ENCODE results near the gene HOXB7.

HOXB7 gene

GRCh38 chr17:48610282-48611211 lies at the start of gene HOXB7:
Gene HOXB7, minus strand, starts transcription at chr17:48611017. Its CDS starts 99 bp downstream, at chr17:48610918.
- Mint-ChIP-seq H3K27ac (peak within 1 kb of the TSS; percentile 89), H3K4me1 (ENCODE audit: low read depth) (peaks cover 45% of the 10 kb centered on the region), H3K27me3 (peaks cover 76% of the 10 kb centered on the region)

GRCh38 chr17:48655913-48656312 lies 45.1 kb upstream of the HOXB7 start:
- Mint-ChIP-seq H3K36me3 (ENCODE audit: low read depth) (no peaks in the 10 kb centered on the region), H3K27me3 (peaks cover 15% of the 10 kb centered on the region)

More at GRCh38 chr17:48610282-48611211, at the start of gene HOXB7:
- peak within 1 kb of the TSS; percentile 91 for H3K4me3 Mint-ChIP-seq
- no peaks in the 10 kb centered on the region for H3K9me3 Mint-ChIP-seq
- no peaks in the 10 kb centered on the region for H3K36me3 Mint-ChIP-seq (ENCODE audit: low read depth)

GRCh38 chr17:48649741-48650140 lies 38.9 kb upstream of the HOXB7 start:
- no peaks in the 10 kb centered on the region for H3K36me3 Mint-ChIP-seq (ENCODE audit: low read depth)
- H3K27me3 Mint-ChIP-seq, result peaks cover 44% of the 10 kb centered on the region
- peaks cover 21% of the 10 kb centered on the region for H3K4me1 Mint-ChIP-seq (ENCODE audit: low read depth)
- no peak overlapping the region for H3K27ac Mint-ChIP-seq
- H3K4me3 Mint-ChIP-seq, result no peak overlapping the region
- no peaks in the 10 kb centered on the region for H3K9me3 Mint-ChIP-seq

More at GRCh38 chr17:48655913-48656312, 45.1 kb upstream of the HOXB7 start:
- no peaks in the 10 kb centered on the region for H3K9me3 Mint-ChIP-seq
- H3K27ac Mint-ChIP-seq, result no peak overlapping the region
- peaks cover 4% of the 10 kb centered on the region for H3K4me1 Mint-ChIP-seq (ENCODE audit: low read depth)
- no peak overlapping the region for H3K4me3 Mint-ChIP-seq

DNA sequence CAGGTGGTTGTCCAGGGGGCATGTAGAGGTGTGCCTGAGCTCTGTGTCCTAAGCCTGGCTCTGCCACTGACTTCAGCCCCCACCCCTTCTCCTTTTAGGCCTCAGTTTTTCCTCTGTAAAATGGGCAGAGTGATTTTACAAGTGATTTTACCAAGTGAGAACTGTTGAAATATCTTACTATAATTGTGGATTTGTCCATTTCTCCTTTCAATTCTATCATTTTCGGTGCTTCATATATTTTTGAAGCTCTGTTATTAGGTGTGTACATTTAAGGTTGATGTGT lies 37.1 kb upstream of the HOXB7 start:
- Mint-ChIP-seq H3K9me3 (no peaks in the 10 kb centered on the region), H3K4me3 (peak overlapping the region; percentile 78), H3K4me1 (ENCODE audit: low read depth) (peaks cover 21% of the 10 kb centered on the region), H3K36me3 (ENCODE audit: low read depth) (no peaks in the 10 kb centered on the region), H3K27me3 (peaks cover 62% of the 10 kb centered on the region), H3K27ac (no peak overlapping the region)

GRCh38 chr17:48647103-48647962 lies 36.5 kb upstream of the HOXB7 start:
- H3K27ac Mint-ChIP-seq, result no peak overlapping the region

DNA sequence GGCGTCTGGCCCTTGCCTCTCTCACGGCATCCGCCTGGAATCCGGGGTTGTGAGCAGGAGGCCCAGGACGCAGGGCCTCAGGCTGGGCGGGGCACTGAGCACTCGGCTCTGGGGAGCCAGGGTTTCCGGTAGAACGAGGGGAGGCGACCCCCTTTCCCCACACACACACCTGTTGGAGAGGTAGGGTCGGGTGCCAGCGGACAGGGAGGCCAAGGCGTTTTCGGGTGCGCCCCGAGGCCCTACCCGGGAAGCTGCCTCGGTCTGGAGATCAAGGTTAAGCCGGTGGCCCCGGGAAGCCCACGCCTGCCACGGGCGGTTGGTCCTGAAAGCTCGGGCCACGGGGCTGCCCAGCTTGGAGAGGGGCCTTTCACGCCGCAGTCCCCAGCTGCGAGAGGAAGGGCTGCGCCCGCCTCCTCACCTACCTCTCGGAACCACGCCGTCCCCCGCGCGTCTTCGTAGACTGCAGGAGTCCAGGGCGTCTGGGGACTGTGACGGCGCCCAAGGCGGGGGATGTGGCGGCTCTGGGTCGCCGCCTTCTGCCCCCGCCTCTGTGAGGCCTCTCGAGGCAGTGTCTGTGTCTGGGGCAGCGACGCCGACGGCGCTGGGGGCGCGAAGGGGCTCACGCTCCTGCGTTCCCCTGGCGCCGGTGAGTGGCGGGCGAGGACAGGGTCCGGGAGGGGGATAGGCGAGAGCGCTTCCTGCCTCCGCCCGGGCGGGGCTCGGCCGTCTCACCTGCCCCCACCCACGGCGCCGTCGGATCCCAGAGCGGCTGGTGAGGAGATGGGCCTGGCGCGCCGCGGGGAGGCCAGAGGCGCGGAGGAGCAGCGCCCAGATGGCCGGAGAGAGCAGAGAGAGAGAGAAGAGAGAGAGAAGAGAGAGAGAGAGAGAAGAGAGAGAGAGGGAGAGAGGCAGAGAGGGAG lies 35.6 kb upstream of the HOXB7 start:
- Mint-ChIP-seq H3K9me3 (no peaks in the 10 kb centered on the region), H3K4me3 (peak overlapping the region; percentile 78), H3K4me1 (ENCODE audit: low read depth) (peaks cover 21% of the 10 kb centered on the region), H3K27me3 (peaks cover 76% of the 10 kb centered on the region), H3K36me3 (ENCODE audit: low read depth) (no peaks in the 10 kb centered on the region), H3K27ac (no peak overlapping the region)

More at GRCh38 chr17:48647103-48647962, 36.5 kb upstream of the HOXB7 start:
- Mint-ChIP-seq H3K4me3 (peak overlapping the region; percentile 78), H3K4me1 (ENCODE audit: low read depth) (peaks cover 21% of the 10 kb centered on the region), H3K27me3 (peaks cover 68% of the 10 kb centered on the region), H3K9me3 (no peaks in the 10 kb centered on the region), H3K36me3 (ENCODE audit: low read depth) (no peaks in the 10 kb centered on the region)

DNA sequence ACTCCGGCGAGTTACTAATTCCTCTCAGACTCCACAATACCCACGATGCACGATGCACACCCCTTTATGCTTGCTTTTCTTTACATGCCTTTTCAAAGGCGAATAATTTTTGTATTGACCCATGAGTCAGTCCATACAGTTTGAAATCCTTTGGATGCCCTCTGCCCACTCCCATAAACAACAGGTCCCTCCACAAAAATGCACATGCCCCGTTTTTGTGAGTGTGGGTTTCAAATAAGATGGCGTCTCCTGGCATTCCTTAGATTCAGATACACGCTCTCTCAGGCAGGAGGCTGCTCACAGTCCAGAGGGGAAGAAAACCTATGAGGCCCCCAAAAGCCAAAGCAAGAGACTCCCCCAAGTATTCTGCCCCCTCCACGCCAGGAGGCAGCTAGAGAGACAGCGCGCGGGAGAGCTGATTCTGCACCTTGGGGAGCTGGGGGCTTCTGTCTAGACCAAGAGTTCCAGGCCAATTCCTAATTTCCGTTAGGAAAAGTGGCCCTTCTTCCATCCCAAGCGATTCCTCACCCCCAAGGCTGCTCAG lies 34.9 kb upstream of the HOXB7 start:
- Mint-ChIP-seq H3K4me1 (ENCODE audit: low read depth) (peaks cover 21% of the 10 kb centered on the region), H3K27ac (no peak overlapping the region), H3K9me3 (no peaks in the 10 kb centered on the region), H3K27me3 (peaks cover 83% of the 10 kb centered on the region), H3K36me3 (ENCODE audit: low read depth) (no peaks in the 10 kb centered on the region), H3K4me3 (peak overlapping the region; percentile 78)

DNA sequence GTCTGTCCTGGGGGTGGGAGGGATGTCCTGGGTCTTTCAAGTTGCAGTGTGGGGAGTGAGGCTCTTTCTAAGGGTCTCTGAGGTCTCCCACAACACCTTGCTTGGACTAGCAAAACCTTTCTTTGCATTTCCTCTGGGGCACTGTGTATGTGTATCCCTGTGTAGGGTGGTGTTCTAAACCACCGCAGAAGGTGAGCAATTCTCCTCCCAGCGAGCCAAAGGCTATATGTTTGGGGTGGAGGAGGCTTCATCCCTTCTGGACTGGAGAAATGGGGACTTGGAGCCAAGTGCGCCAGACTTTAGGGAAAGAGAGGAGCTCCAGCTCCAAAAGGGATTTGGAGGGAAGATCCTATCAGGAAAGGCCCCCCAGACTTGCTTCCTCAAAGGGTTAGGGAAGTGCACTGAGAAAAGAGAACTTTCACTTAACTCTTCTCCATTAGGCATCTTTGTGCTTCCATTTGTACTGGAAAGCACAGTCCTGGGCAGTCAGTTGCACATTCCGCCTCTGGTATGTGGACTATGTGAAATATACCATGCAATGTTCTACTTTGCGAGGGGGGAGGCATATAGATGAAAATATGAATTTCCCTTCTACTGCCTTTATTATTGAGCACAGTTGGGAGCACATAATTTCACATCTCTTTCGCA lies 34.2 kb upstream of the HOXB7 start:
- peaks cover 83% of the 10 kb centered on the region for H3K27me3 Mint-ChIP-seq
- H3K4me3 Mint-ChIP-seq, result no peak overlapping the region
- peaks cover 21% of the 10 kb centered on the region for H3K4me1 Mint-ChIP-seq (ENCODE audit: low read depth)
- H3K27ac Mint-ChIP-seq, result no peak overlapping the region
- no peaks in the 10 kb centered on the region for H3K36me3 Mint-ChIP-seq (ENCODE audit: low read depth)
- H3K9me3 Mint-ChIP-seq, result no peaks in the 10 kb centered on the region

- Mint-ChIP-seq H3K9me3 (no peaks in the 10 kb centered on the region), H3K27me3 (peaks cover 85% of the 10 kb centered on the region), H3K4me3 (no peak overlapping the region), H3K27ac (no peak overlapping the region), H3K4me1 (ENCODE audit: low read depth) (peaks cover 21% of the 10 kb centered on the region), H3K36me3 (ENCODE audit: low read depth) (no peaks in the 10 kb centered on the region)
Observed at GRCh38 chr17:48644159-48644558, 33.3 kb upstream of the HOXB7 start.

- H3K27me3 Mint-ChIP-seq, result peaks cover 89% of the 10 kb centered on the region
- peaks cover 21% of the 10 kb centered on the region for H3K4me1 Mint-ChIP-seq (ENCODE audit: low read depth)
- no peak overlapping the region for H3K27ac Mint-ChIP-seq
- no peaks in the 10 kb centered on the region for H3K9me3 Mint-ChIP-seq
- no peak overlapping the region for H3K4me3 Mint-ChIP-seq
- H3K36me3 Mint-ChIP-seq (ENCODE audit: low read depth), result no peaks in the 10 kb centered on the region
Observed at GRCh38 chr17:48643697-48644012, 32.8 kb upstream of the HOXB7 start.

- no peak overlapping the region for H3K27ac Mint-ChIP-seq
- H3K4me1 Mint-ChIP-seq (ENCODE audit: low read depth), result peaks cover 21% of the 10 kb centered on the region
- H3K27me3 Mint-ChIP-seq, result peaks cover 88% of the 10 kb centered on the region
- no peak overlapping the region for H3K4me3 Mint-ChIP-seq
- H3K36me3 Mint-ChIP-seq (ENCODE audit: low read depth), result no peaks in the 10 kb centered on the region
- H3K9me3 Mint-ChIP-seq, result no peaks in the 10 kb centered on the region
Observed at GRCh38 chr17:48642843-48643696, 32.3 kb upstream of the HOXB7 start.

DNA sequence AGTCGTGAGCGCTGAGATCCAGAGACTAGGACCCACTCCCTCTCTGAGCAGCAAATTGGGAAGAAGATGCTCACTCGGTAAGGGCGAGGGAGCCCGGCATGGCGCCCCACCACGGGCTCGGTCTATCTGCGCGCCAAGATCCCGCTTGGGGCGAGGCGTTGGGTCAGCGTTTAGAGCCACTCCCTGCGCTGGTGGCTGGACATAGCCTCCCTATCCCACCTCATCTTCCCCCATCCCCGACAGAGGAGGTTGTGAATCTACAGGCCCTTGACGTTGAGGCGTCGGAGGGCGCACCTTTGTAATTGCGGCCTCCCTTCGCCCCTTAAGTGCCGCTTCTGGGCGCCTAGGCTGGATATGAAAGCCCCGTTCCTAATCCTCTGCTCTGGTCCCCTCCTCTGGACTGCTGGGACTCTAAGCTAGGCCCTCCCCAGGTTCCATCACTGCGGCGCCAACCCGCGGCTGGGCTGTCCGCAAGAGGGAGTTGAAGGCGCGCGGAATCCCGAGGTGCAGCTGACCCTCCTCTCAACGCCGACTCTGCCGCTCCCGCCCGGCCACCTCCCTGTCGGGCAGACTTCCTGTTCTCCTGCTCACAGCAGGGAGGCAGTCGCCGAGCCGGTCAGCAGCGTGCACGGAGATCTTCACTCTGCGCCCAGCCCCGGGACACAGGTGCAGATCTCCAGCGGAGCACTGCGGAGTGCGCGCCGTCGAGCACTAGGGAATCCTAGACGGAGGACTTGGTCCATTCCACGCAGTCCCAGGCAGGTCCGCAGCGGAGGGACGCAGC lies 31.4 kb upstream of the HOXB7 start:
- no peaks in the 10 kb centered on the region for H3K9me3 Mint-ChIP-seq
- H3K36me3 Mint-ChIP-seq (ENCODE audit: low read depth), result no peaks in the 10 kb centered on the region
- peaks cover 89% of the 10 kb centered on the region for H3K27me3 Mint-ChIP-seq
- H3K4me1 Mint-ChIP-seq (ENCODE audit: low read depth), result peaks cover 17% of the 10 kb centered on the region
- H3K4me3 Mint-ChIP-seq, result no peak overlapping the region
- H3K27ac Mint-ChIP-seq, result no peak overlapping the region
